Activated CD4-positive, alpha-beta T cell treated with anti-CD3 and anti-CD28 coated beads, Interleukin-2, amount 10 ng/mL, durations not matched to agents 7 days and 5 days (primary cell): Measurements from ENCODE around the gene ZNF23. TPM values are rescaled to one million over a fixed set of nuclear protein-coding genes. Genes with fewer than 3 reads are reported as not detected.

Experiments
- CTCF ChIA-PET: fragments of 350-600 bp; sonication (Branson Sonifier 250); formaldehyde crosslinking; loops from one replicate; lab custom pipeline; 2021; ENCODE audit warnings: antibody characterized with exemption; lab: Charles Lee
- POLR2A ChIA-PET: fragments of 350-600 bp; sonication (Branson Sonifier 250); formaldehyde crosslinking; loops from one replicate; lab custom pipeline; 2021; ENCODE audit warnings: antibody characterized with exemption; lab: Charles Lee
- DNase-seq: peaks from one replicate; pipeline ENCODE4 v3.0.0-alpha.2; 2020
- H3K27ac Mint-ChIP-seq: one replicate; pipeline ENCODE4 v1.8.0; 2021; ENCODE audit warnings: mild to moderate bottlenecking, moderate library complexity, mixed read lengths
- H3K27me3 Mint-ChIP-seq: one replicate; pipeline ENCODE4 v1.8.0; 2021; ENCODE audit warnings: mixed read lengths
- H3K36me3 Mint-ChIP-seq: one replicate; pipeline ENCODE4 v1.8.0; 2021; ENCODE audit warnings: low read depth, mixed read lengths
- H3K4me1 Mint-ChIP-seq: one replicate; pipeline ENCODE4 v1.8.0; 2021; ENCODE audit warnings: mixed read lengths
- H3K4me3 Mint-ChIP-seq: one replicate; pipeline ENCODE4 v1.8.0; 2021; ENCODE audit warnings: mild to moderate bottlenecking, moderate library complexity, mixed read lengths
- H3K9me3 Mint-ChIP-seq: one replicate; pipeline ENCODE4 v1.8.0; 2021; ENCODE audit warnings: mixed read lengths
- total RNA-seq, 2 experiments: library from RNA; stranded (reverse); gene quantifications; one replicate each; pipeline ENCODE4 v1.2.3, GENCODE V29; 2021

ZNF23 gene
- total RNA-seq, 2 experiments from 2014 or later = 7.0 to 7.1 TPM

DNA sequence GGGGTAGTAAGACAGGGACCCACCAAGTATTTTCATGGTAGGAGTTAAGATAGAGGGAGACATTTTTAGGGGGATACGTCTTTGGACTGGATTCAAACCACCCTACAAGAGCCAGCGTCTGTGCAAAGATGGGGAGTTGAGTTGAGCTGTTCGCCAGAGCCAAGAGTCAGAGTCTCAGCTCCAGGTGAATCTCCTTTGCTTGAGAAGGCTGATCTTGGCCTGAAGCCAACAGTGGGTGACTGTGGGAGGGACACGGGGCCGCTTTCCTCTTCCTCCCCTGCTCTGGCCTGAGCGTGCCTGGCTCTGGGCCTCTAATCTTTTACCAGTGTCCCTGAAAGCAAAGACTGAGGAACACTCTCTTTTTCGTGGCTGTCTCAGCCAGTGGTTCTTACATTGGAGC is 25.6 kb downstream of the ZNF23 start:
- POLR2A ChIA-PET = interaction anchor here (0.6 kb wide), 1 partner anchor 24 kb away, joined by 3 read pairs; no protein-coding TSS in a partner anchor
- H3K9me3 Mint-ChIP-seq = no peaks in the 10 kb centered on the region
- no peaks in the 10 kb centered on the region for H3K4me1 Mint-ChIP-seq

DNA sequence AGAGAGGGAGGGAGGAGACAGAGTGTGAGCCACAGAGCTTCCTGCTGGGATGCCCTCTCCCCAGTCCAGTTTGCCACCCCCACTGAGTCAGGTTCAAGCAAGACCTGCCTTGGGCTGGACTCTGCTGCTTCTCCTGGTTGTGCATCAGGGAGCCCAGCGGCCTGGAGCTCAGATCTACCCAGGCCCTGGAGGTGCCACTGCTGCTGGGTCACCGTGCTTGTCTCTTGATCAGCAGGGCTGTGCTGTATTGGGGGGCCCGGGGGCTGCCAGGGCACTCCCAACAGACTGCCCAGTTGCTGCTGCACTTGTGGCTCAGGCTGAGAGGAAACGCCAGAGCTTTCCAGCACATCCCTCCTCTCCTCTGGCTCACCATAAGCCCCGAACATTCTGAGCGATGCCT is 29.1 kb downstream of the ZNF23 start:
- H3K4me3 Mint-ChIP-seq = no peak overlapping the region
- H3K4me1 Mint-ChIP-seq = no peaks in the 10 kb centered on the region
- ChIA-PET POLR2A (no interaction called here), CTCF (interaction anchor here (1.3 to 1.9 kb wide), 2 partner anchors 9 to 15 kb away, joined by 3 to 4 read pairs; no protein-coding TSS in a partner anchor)
- H3K27ac Mint-ChIP-seq = no peak overlapping the region
- no peak for DNase-seq
- H3K27me3 Mint-ChIP-seq = peaks cover 8% of the 10 kb centered on the region
- no peaks in the 10 kb centered on the region for H3K9me3 Mint-ChIP-seq
- no peaks in the 10 kb centered on the region for H3K36me3 Mint-ChIP-seq

More for the DNA sequence above, 25.6 kb downstream of the ZNF23 start:
- CTCF ChIA-PET = interaction anchor here (0.7 kb wide), 1 partner anchor 100 kb away, joined by 3 read pairs; no protein-coding TSS in a partner anchor
- DNase-seq = no peak
- Mint-ChIP-seq H3K27me3 (peaks cover 2% of the 10 kb centered on the region), H3K27ac (no peak overlapping the region), H3K36me3 (no peaks in the 10 kb centered on the region), H3K4me3 (no peak overlapping the region)

DNA sequence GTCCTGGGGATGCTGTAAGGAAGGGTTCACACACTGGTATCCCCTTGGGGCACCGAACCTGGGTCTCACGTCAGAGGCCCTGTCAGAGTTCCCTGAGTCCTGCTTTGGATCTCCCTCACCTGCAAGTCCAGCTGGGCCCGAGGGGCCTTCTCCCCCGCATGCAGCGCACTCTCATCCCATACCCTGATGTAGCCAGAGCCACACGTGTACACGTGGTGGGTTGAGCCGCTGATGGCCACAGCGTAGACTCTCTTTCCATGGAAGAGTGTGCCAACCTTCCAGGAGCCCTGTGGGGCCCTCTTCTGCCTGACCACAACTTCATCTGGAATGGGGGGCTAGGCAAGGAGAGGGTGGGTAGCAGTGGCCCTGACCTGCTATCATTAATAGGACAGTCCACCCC is 30.1 kb downstream of the ZNF23 start:
- POLR2A ChIA-PET = no interaction called here
- CTCF ChIA-PET = interaction anchor here (1.9 kb wide), 1 partner anchor 8 kb away, joined by 4 read pairs; no protein-coding TSS in a partner anchor
- peaks cover 10% of the 10 kb centered on the region for H3K27me3 Mint-ChIP-seq
- no peak overlapping the region for H3K27ac Mint-ChIP-seq
- no peaks in the 10 kb centered on the region for H3K36me3 Mint-ChIP-seq
- no peak for DNase-seq
- no peak overlapping the region for H3K4me3 Mint-ChIP-seq
- H3K4me1 Mint-ChIP-seq = no peaks in the 10 kb centered on the region
- H3K9me3 Mint-ChIP-seq = no peaks in the 10 kb centered on the region

DNA sequence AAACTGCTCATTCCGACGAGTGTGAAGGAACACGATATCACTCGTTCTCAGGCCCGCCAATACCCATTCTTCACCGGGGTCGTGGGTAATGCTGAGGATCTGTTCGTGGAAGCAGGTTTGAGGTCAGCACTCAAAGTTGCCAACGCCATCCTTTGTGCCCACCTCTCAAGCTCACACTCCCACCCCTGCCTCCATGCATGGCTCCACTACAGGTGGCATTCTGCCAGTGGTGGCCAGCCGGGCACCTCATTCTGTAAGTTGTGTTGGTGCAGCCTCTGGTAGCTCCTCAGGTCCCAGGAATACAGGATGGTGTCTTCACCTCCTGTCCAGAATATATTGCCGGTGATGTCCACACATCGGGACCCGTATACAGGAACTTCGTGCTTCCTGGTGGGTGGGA is 30.9 kb downstream of the ZNF23 start:
- CTCF ChIA-PET = no interaction called here
- Mint-ChIP-seq H3K27ac (no peak overlapping the region), H3K4me3 (no peak overlapping the region), H3K36me3 (no peaks in the 10 kb centered on the region), H3K9me3 (no peaks in the 10 kb centered on the region), H3K4me1 (no peaks in the 10 kb centered on the region), H3K27me3 (peaks cover 18% of the 10 kb centered on the region)
- POLR2A ChIA-PET = no interaction called here
- DNase-seq = no peak

DNA sequence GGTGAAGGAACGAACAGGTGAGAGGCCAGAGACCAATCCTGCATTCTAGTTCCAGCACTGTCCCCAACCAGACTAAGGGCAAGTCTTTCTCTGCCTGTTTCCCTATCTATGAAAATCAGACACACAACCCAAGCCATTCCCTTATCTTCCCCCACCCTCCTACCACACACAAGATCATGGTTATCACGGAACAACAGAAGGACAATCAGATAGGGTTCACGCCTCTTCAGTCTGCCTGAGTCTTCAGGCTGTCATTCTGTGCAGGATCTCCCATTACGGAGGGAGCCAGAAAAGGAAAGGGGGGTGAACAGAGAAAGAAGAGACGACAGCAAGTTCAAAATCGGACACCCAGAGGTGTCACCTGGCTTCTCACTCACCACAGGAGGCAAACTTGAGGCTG is 31.3 kb downstream of the ZNF23 start:
- CTCF ChIA-PET = interaction anchor here (1.4 kb wide), 1 partner anchor 18 kb away, joined by 5 read pairs; no protein-coding TSS in a partner anchor
- Mint-ChIP-seq H3K27ac (no peak overlapping the region), H3K9me3 (no peaks in the 10 kb centered on the region), H3K4me3 (no peak overlapping the region), H3K4me1 (no peaks in the 10 kb centered on the region), H3K27me3 (peaks cover 22% of the 10 kb centered on the region), H3K36me3 (no peaks in the 10 kb centered on the region)
- DNase-seq = no peak
- POLR2A ChIA-PET = no interaction called here

DNA sequence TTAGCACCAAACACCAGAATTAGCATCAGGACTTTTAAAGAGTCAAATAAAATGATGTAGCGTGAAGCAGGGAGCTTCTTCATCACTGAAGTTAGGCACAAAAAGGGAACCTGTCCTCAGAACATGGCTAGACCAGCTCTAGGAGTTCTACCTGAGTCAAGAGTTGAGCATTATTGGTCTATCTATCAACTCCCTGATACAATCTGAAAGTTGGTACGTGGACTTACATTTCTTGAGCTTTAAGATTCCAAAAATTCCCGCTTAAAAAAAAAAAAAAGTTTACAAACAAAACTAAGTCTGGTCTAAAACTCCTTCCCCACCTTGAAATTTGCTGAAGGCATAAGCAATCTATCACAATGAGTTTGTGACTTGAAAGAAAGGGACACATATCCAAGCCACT is 32.5 kb downstream of the ZNF23 start:
- CTCF ChIA-PET = interaction anchor here (0.7 to 1.4 kb wide), 2 partner anchors 11 to 17 kb away, joined by 4 to 5 read pairs; no protein-coding TSS in a partner anchor
- no peaks in the 10 kb centered on the region for H3K4me1 Mint-ChIP-seq
- H3K27me3 Mint-ChIP-seq = peaks cover 32% of the 10 kb centered on the region
- H3K27ac Mint-ChIP-seq = no peak overlapping the region
- POLR2A ChIA-PET = no interaction called here
- DNase-seq = no peak
- H3K4me3 Mint-ChIP-seq = no peak overlapping the region
- H3K9me3 Mint-ChIP-seq = no peaks in the 10 kb centered on the region
- no peaks in the 10 kb centered on the region for H3K36me3 Mint-ChIP-seq

DNA sequence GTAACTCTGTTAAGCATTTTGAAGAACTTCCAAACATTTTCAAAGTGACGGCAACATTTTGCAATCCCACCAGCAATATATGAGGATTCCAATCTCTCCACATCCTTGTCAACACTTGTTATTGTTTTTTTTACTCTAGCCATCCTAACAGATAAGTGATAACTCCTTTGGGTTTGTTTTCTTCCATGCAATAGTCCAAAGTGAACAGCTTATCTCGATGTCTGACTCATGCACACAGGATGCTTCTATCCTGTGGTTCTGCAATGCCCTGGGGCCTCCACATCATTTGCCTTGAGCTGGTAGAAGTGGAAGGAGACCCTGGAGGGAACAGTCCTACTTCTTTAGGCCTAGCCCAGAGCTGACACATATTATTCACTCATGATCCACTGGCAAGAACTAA is 33.2 kb downstream of the ZNF23 start:
- H3K4me3 Mint-ChIP-seq = no peak overlapping the region
- POLR2A ChIA-PET = no interaction called here
- no peaks in the 10 kb centered on the region for H3K36me3 Mint-ChIP-seq
- H3K27me3 Mint-ChIP-seq = peaks cover 37% of the 10 kb centered on the region
- no peak overlapping the region for H3K27ac Mint-ChIP-seq
- no peaks in the 10 kb centered on the region for H3K9me3 Mint-ChIP-seq
- CTCF ChIA-PET = interaction anchor here (0.6 kb wide), 1 partner anchor 15 kb away, joined by 3 read pairs; no protein-coding TSS in a partner anchor
- no peaks in the 10 kb centered on the region for H3K4me1 Mint-ChIP-seq
- DNase-seq = no peak

DNA sequence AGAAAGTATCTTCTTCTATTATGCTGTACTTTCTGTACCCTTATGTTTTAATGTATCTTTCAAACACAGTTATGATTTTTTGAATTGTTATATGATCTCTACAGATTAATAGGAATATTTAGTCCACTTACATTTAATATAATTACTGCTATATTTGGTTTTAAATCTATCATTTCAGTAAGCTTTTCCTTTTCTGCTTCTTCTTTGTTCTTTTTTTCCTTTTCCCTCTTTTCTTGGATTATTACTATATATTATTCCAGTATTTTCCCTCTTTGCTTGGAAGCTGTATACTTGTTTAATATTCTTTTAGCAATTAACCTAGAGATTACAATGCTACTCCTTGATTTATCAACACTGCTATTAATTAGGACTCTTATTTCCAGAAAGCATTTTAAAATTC is 33.7 kb downstream of the ZNF23 start:
- Mint-ChIP-seq H3K4me1 (no peaks in the 10 kb centered on the region), H3K27ac (no peak overlapping the region), H3K36me3 (no peaks in the 10 kb centered on the region), H3K27me3 (peaks cover 38% of the 10 kb centered on the region), H3K9me3 (no peaks in the 10 kb centered on the region), H3K4me3 (no peak overlapping the region)
- POLR2A ChIA-PET = no interaction called here
- CTCF ChIA-PET = interaction anchor here (0.6 kb wide), 1 partner anchor 15 kb away, joined by 3 read pairs; no protein-coding TSS in a partner anchor
- DNase-seq = no peak

DNA sequence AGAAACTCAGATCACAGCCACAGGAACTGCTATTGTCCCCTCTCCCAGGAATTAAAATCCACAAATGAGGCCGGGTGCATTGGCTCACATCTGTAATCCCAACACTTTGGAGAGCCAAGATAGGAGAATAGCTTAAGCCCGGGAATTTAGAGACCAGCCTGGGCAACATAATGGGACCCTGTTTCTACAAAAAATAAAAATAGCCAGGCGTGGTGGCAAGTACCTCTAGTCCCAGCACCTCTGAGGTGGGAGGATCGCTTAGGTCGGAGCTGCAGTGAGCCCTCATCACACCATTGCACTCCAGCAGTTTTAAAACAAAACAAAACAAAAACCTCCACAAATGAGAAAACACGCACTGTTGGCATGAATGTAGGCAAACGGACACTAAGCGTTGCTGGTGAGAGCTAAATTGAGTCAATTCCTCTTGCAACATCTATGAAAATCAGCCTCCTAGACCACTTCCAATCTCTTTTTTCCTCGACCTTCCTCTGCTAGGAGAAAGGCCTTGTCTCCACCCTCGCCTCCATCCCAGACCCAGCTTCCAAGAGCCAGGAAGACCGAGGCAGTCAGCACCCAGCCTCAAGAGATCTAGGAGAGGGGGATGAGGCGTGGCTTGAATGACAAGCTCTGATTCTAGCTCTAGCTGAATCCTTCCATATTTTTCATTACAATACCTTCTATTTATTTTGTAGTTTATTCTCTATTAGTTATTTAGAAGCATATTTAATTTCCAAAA is 35.0 kb downstream of the ZNF23 start:
- no peak overlapping the region for H3K27ac Mint-ChIP-seq
- DNase-seq = no peak

DNA sequence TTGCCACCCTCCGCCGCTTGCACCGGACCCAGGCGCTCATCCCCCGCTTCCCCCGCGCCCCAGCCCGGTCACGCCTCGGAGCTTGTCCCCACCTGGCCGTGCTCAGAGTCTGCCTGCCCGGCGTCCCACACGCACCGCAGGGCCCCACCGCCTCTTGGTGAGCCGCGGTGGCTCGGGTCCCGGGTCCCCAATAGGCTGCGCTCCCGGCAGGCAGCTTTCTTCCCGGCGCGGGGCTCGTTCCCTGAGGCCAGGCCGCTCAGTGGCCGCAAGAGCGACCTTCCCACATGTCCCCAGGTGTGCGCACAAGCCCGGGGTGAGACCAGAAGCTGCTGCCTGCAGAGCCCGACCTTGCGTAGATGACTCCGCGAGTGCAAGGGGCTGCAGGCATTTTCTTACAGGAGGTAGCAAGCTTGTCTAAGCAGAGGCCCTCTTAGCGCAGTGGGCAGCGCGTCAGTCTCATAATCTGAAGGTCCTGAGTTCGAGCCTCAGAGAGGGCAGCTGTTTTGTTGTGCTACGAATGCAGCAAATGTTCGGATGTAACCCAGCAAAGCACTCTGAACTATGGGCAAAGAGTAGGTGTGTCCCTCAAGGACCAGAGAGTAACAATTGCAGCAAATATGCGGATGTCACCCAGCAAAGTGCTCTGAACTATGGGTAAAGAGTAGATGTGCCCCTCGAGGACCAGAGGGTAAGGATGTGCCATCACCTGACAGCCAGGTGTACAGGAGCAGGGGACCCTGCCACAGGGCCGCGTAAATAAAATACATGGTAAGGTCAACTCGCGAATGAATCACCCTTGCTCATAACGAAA is 35.8 kb downstream of the ZNF23 start:
- POLR2A ChIA-PET = no interaction called here
- H3K36me3 Mint-ChIP-seq = no peaks in the 10 kb centered on the region
- H3K9me3 Mint-ChIP-seq = no peaks in the 10 kb centered on the region
- H3K27me3 Mint-ChIP-seq = peaks cover 38% of the 10 kb centered on the region
- H3K4me1 Mint-ChIP-seq = no peaks in the 10 kb centered on the region
- no peak for DNase-seq
- no peak overlapping the region for H3K27ac Mint-ChIP-seq
- no peak overlapping the region for H3K4me3 Mint-ChIP-seq
- CTCF ChIA-PET = no interaction called here

More for the DNA sequence above, 35.0 kb downstream of the ZNF23 start:
- no peaks in the 10 kb centered on the region for H3K36me3 Mint-ChIP-seq
- no peaks in the 10 kb centered on the region for H3K4me1 Mint-ChIP-seq
- ChIA-PET POLR2A (no interaction called here), CTCF (no interaction called here)
- no peak overlapping the region for H3K4me3 Mint-ChIP-seq
- H3K27me3 Mint-ChIP-seq = peaks cover 38% of the 10 kb centered on the region
- no peaks in the 10 kb centered on the region for H3K9me3 Mint-ChIP-seq

DNA sequence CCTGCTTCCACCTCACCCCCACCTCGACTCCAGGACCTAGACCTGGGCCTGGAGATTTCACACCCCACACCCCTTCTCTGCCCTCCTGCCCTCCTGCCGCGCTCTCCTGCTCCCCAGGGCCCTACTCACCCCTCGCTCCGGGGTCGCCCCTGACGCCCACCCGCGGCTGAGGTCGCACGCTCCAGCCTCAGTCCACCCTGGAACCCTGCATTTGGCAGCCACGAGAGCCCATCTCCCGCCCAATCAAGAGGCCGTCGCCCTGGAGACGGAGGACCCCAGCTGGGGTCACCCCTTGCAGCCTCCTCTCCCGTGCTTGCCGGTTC is 36.3 kb downstream of the ZNF23 start:
- H3K9me3 Mint-ChIP-seq = no peaks in the 10 kb centered on the region

DNA sequence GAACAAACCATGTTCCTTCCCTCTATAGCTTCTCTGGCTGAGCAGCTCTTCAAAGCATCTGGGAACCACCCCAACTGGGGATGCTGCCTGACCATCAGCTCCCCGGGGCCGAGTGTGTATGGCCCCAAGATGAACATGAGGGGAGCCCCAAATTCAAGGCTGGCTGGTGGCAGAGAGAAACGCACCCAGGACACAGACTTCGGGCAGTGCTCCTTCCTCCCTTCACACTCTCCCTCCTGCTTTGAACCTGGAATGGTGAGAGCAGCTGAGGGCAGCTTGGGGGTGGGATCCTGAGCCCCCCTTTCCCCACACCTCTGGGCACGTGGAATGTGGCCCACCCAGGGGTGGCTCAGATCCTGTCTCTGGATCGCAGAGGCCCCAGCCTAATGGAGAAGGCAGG is 37.4 kb downstream of the ZNF23 start:
- no peak overlapping the region for H3K27ac Mint-ChIP-seq
- H3K9me3 Mint-ChIP-seq = no peaks in the 10 kb centered on the region
- H3K4me3 Mint-ChIP-seq = no peak overlapping the region
- no peaks in the 10 kb centered on the region for H3K4me1 Mint-ChIP-seq
- peaks cover 38% of the 10 kb centered on the region for H3K27me3 Mint-ChIP-seq
- H3K36me3 Mint-ChIP-seq = no peaks in the 10 kb centered on the region
- ChIA-PET POLR2A (no interaction called here), CTCF (interaction anchor here (1.5 kb wide), 1 partner anchor 8 kb away, joined by 4 read pairs; no protein-coding TSS in a partner anchor)
- DNase-seq = no peak

More for the DNA sequence above, 36.3 kb downstream of the ZNF23 start:
- ChIA-PET CTCF (no interaction called here), POLR2A (no interaction called here)
- DNase-seq = no peak
- Mint-ChIP-seq H3K4me3 (no peak overlapping the region), H3K27me3 (peaks cover 38% of the 10 kb centered on the region), H3K4me1 (no peaks in the 10 kb centered on the region), H3K36me3 (no peaks in the 10 kb centered on the region), H3K27ac (no peak overlapping the region)

DNA sequence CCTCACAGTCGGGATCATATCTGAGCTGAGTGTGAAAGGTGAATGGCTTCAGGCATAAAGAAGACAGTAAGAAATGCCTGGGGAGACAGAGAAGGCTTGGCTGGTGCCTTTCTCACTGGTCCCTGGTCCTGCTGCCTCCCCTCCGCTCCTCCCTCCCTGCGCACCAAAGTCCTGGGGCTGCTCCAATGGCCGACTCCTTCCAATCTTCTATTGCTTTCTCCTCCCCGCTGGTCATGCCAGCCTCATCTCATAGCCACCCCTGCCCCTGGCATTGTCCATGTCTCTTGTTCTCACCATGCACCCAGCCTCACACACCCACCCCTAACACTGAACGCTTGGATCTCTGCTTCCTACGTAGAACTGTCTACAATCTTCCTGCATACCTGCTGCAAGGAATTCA is 38.2 kb downstream of the ZNF23 start:
- H3K36me3 Mint-ChIP-seq = no peaks in the 10 kb centered on the region
- POLR2A ChIA-PET = no interaction called here
- no peak overlapping the region for H3K4me3 Mint-ChIP-seq
- H3K9me3 Mint-ChIP-seq = no peaks in the 10 kb centered on the region
- CTCF ChIA-PET = interaction anchor here (1.5 kb wide), 1 partner anchor 9 kb away, joined by 4 read pairs; no protein-coding TSS in a partner anchor
- H3K4me1 Mint-ChIP-seq = no peaks in the 10 kb centered on the region
- no peak overlapping the region for H3K27ac Mint-ChIP-seq
- peaks cover 36% of the 10 kb centered on the region for H3K27me3 Mint-ChIP-seq
- no peak for DNase-seq
